Vagina (tissue), 2 donors: ENCODE data around the gene C1QTNF4. TPM values are rescaled to one million over a fixed set of nuclear protein-coding genes. Genes with fewer than 3 reads are reported as not detected.

Source experiments
- DNase-seq, 2 donors: peaks; one replicate each; pipeline ENCODE4 v3.0.0-alpha.2; 2017; ENCODE audit errors: extremely low spot score in 2 of 2
- H3K27ac ChIP-seq: fragments of 200-600 bp; sonication (generic); one replicate; pipeline ENCODE4 v1.5.1; 2019
- H3K27me3 ChIP-seq: fragments of 200-600 bp; sonication (generic); one replicate; pipeline ENCODE4 v1.5.1; 2019
- H3K36me3 ChIP-seq, 2 donors: fragments of 200-600 bp; sonication (generic); one replicate each; pipeline ENCODE4 v1.5.1; 2017 to 2019
- H3K4me1 ChIP-seq: fragments of 200-600 bp; sonication (generic); one replicate; pipeline ENCODE4 v1.5.1; 2019
- H3K4me3 ChIP-seq, 2 donors: fragments of 200-600 bp; sonication (generic); 1 replicate in 1 of 2; 2 replicates in 1 of 2; pipeline ENCODE4 v1.5.1; 2016 to 2019
- H3K9me3 ChIP-seq: fragments of 200-600 bp; sonication (generic); one replicate; pipeline ENCODE4 v1.5.1; 2019
- POLR2A ChIP-seq, 2 donors: fragments of 450-650 bp; IDR thresholded peaks; one replicate each; pipeline ENCODE4 v1.6.1; 2017; ENCODE audit warnings: antibody characterized with exemption in 2 of 2, mild to moderate bottlenecking in 2 of 2, moderate library complexity in 2 of 2
- POLR2AphosphoS5 ChIP-seq, 2 donors: sonication (generic); formaldehyde crosslinking; IDR thresholded peaks; one replicate each; pipeline ENCODE4 v1.9.0; 2017; ENCODE audit warnings: antibody characterized with exemption in 2 of 2, mild to moderate bottlenecking in 2 of 2, low read depth in 1 of 2; ENCODE audit not compliant: insufficient read depth in 1 of 2
- intact Hi-C: fragments of 100-400 bp; cut with DNase I; formaldehyde crosslinking; loops from one replicate; pipeline ENCODE4 v1.15.1; 2023
- total RNA-seq: library from RNA; depleted of rRNA; stranded (reverse); fragments of >200 nt; gene quantifications from one replicate; pipeline ENCODE4 v1.2.3, GENCODE V29; 2016
- TF ChIP-seq, protein P1 (sequence below), 3 experiments: fragments of 450-650 bp in 2 of 3; fragments of 200-600 bp in 1 of 3; sonication (generic) in 1 of 3; IDR thresholded peaks; one replicate each; pipeline ENCODE4 v1.5.1; 2017 to 2019; ENCODE audit warnings: antibody characterized with exemption in 3 of 3, mild to moderate bottlenecking in 2 of 3, moderate library complexity in 2 of 3

The C1QTNF4 gene
- total RNA-seq, 1 donor from 2014 or later: 3.4 TPM

DNA sequence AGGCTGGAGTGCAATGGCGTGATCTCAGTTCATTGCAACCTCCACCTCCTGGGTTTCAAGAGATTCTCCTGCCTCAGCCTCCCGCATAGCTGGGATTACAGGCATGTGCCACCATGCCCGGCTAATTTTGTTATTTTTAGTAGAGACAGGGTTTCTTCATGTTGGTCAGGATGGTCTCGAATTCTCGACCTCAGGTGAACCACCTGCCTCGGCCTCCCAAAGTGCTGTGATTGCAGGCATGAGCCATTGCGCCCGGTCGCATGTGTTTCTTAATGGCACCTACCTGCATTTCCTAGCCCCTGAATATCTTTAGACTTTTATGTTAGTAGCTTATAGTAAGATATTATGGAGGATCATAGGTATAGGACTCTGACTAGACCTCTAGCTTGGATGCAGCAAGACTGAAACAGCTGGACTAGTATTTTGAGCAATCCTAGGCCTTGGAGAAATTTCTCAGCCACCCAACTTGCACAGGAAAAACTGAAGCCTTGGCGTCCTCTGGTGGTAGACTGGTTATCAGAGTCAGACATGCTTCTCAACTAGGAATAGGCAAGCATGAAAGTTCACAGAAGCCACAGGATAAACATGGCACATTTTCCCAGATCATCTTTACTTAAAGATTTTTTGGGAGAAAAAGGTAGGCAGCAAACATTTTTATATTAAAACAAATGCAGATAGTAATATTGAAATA, 22.7 kb upstream of the C1QTNF4 start:
- Histone ChIP-seq H3K4me3 (no peak overlapping the region), H3K36me3 (peaks cover 0 to 18% of the 10 kb centered on the region in 2 donors), H3K27me3 (no peaks in the 10 kb centered on the region), H3K9me3 (no peaks in the 10 kb centered on the region), H3K4me1 (no peaks in the 10 kb centered on the region), H3K27ac (no peak overlapping the region)
- no peak for DNase-seq
- intact Hi-C loops: loop anchor here (10.0 kb wide), 1 partner anchor 242 kb away; the partner anchor contains the start of gene SPI1
- TF ChIP-seq POLR2A (IDR thresholded peaks at IDR 0.05) (no peak), POLR2AphosphoS5 (IDR thresholded peaks at IDR 0.05; ENCODE audit: insufficient read depth in 1 of 2, low read depth in 1 of 2) (no peak)
- TF ChIP-seq, protein P1, sequence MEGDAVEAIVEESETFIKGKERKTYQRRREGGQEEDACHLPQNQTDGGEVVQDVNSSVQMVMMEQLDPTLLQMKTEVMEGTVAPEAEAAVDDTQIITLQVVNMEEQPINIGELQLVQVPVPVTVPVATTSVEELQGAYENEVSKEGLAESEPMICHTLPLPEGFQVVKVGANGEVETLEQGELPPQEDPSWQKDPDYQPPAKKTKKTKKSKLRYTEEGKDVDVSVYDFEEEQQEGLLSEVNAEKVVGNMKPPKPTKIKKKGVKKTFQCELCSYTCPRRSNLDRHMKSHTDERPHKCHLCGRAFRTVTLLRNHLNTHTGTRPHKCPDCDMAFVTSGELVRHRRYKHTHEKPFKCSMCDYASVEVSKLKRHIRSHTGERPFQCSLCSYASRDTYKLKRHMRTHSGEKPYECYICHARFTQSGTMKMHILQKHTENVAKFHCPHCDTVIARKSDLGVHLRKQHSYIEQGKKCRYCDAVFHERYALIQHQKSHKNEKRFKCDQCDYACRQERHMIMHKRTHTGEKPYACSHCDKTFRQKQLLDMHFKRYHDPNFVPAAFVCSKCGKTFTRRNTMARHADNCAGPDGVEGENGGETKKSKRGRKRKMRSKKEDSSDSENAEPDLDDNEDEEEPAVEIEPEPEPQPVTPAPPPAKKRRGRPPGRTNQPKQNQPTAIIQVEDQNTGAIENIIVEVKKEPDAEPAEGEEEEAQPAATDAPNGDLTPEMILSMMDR (IDR thresholded peaks at IDR 0.05): peak in 1 of 3 experiments; percentile 57

DNA sequence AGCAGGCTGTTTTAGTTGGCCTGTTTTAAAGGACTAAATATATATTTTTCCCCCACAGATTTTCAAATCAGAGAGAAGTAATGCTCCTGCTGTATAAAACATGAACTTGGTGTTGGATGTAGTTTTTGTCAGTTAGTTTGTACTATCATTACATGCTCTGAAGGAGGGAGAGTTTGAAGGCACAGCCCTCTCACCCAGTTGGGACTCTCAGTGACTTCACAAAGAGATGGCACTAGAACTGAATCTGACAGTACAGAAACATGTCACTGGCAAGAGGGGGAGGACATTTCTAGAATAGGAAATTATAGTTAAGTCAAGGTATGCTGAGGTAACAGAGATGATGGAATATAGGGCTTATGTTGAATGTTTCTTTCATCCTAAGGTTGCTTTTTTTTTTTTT, 21.0 kb upstream of the C1QTNF4 start:
- intact Hi-C loops: loop anchor here (10.0 kb wide), 1 partner anchor 240 kb away; the partner anchor contains the start of gene SPI1
- Histone ChIP-seq H3K27me3 (no peaks in the 10 kb centered on the region), H3K9me3 (no peaks in the 10 kb centered on the region), H3K4me1 (no peaks in the 10 kb centered on the region), H3K4me3 (no peak overlapping the region), H3K36me3 (peaks cover 0 to 17% of the 10 kb centered on the region in 2 donors), H3K27ac (no peak overlapping the region)
- no peak for DNase-seq
- TF ChIP-seq, protein P1 (IDR thresholded peaks at IDR 0.05): no peak
- TF ChIP-seq POLR2A (IDR thresholded peaks at IDR 0.05) (no peak), POLR2AphosphoS5 (IDR thresholded peaks at IDR 0.05; ENCODE audit: insufficient read depth in 1 of 2, low read depth in 1 of 2) (no peak)

DNA sequence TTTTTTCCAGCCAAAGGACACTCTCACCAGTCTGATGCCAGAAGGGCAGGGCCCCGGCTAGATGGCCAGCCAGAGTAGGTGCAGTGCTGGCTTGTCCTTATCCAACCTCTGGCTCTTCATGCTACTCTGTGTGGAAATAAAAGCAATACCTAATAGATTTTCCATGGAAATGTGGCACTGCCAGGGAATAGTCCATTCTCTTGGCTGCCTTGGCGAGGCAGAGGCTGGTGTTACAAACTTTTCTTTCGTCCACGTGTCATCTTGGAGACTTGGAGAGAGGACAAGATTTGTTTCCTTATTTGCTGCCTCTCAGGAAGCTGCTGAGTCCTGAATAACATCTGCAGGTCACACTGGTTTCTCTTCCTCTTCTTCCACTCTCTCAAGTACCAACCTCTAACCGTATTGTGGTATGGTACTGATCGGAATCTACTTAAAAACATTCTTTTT, 17.2 kb upstream of the C1QTNF4 start:
- TF ChIP-seq POLR2AphosphoS5 (IDR thresholded peaks at IDR 0.05; ENCODE audit: insufficient read depth in 1 of 2, low read depth in 1 of 2) (no peak), POLR2A (IDR thresholded peaks at IDR 0.05) (no peak)
- TF ChIP-seq, protein P1 (IDR thresholded peaks at IDR 0.05): no peak
- Histone ChIP-seq H3K27ac (no peak overlapping the region), H3K36me3 (peaks cover 0 to 11% of the 10 kb centered on the region in 2 donors), H3K9me3 (no peaks in the 10 kb centered on the region), H3K27me3 (no peaks in the 10 kb centered on the region), H3K4me1 (peaks cover 15% of the 10 kb centered on the region), H3K4me3 (no peak overlapping the region)
- intact Hi-C loops: loop anchor here (10.0 kb wide), 1 partner anchor 237 kb away; the partner anchor contains the start of gene SPI1
- no peak for DNase-seq

DNA sequence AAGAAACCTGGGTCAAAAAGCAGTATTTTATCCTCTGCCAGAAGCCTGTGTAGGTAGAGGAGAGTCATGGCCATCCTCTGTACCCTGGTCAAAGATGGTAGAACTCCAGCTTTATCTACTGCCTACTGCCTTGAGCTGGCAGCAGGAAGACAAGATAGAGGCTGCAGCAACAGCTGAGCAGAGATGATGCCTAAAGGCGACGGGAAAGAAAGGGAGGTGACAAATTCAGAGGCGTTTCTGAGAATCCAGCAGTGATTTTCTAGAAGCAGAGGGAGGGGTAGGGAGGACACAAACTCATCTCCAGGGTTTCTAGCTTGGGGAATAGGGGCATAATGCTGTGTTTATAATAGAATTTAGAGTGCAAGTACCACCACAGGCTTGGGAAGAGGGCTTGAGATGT, 15.5 kb upstream of the C1QTNF4 start:
- no peak overlapping the region for H3K4me3 ChIP-seq
- H3K4me1 ChIP-seq: peaks cover 15% of the 10 kb centered on the region
- no peak for TF ChIP-seq POLR2A (IDR thresholded peaks at IDR 0.05)
- TF ChIP-seq POLR2AphosphoS5 (IDR thresholded peaks at IDR 0.05; ENCODE audit: insufficient read depth in 1 of 2, low read depth in 1 of 2): no peak
- TF ChIP-seq, protein P1 (IDR thresholded peaks at IDR 0.05): no peak
- no peak for DNase-seq
- H3K36me3 ChIP-seq: peaks cover 0 to 11% of the 10 kb centered on the region in 2 donors
- no peak overlapping the region for H3K27ac ChIP-seq
- no peaks in the 10 kb centered on the region for H3K9me3 ChIP-seq
- intact Hi-C loops: loop anchor here (10.0 kb wide), 1 partner anchor 235 kb away; the partner anchor contains the start of gene SPI1
- no peaks in the 10 kb centered on the region for H3K27me3 ChIP-seq

GRCh38 chr11:47607380-47607779, 13.2 kb upstream of the C1QTNF4 start:
- Histone ChIP-seq H3K4me1 (peaks cover 15% of the 10 kb centered on the region), H3K9me3 (no peaks in the 10 kb centered on the region), H3K4me3 (no peak overlapping the region), H3K27ac (no peak overlapping the region), H3K27me3 (no peaks in the 10 kb centered on the region), H3K36me3 (peaks cover 0 to 11% of the 10 kb centered on the region in 2 donors)
- no peak for TF ChIP-seq POLR2A (IDR thresholded peaks at IDR 0.05)
- no peak for TF ChIP-seq POLR2AphosphoS5 (IDR thresholded peaks at IDR 0.05; ENCODE audit: insufficient read depth in 1 of 2, low read depth in 1 of 2)
- TF ChIP-seq, protein P1 (IDR thresholded peaks at IDR 0.05): no peak
- intact Hi-C loops: no loop called here
- DNase-seq: no peak
